HL-60 (cell line): ENCODE data around the gene MACROD1.

ENCODE experiments used
- CTCF ChIP-seq: IDR thresholded peaks from one replicate; pipeline ENCODE4 v1.5.1; 2011; ENCODE audit warnings: low read length, control low read depth, inconsistent platforms; ENCODE audit not compliant: insufficient read depth
- GABPA ChIP-seq: IDR thresholded peaks from 2 replicates; pipeline ENCODE4 v1.6.1; 2012; ENCODE audit warnings: low read depth
- POLR2AphosphoS5 ChIP-seq: IDR thresholded peaks from 2 replicates; pipeline ENCODE4 v1.6.1; 2012; ENCODE audit warnings: low read depth
- REST ChIP-seq: IDR thresholded peaks from 2 replicates; pipeline ENCODE4 v1.6.1; 2012; ENCODE audit warnings: low read depth; ENCODE audit not compliant: insufficient replicate concordance
- SPI1 ChIP-seq: IDR thresholded peaks from 2 replicates; pipeline ENCODE4 v1.6.1; 2012; ENCODE audit warnings: low read depth, mild to moderate bottlenecking, borderline replicate concordance

- no peak for TF ChIP-seq CTCF
- no peak for TF ChIP-seq GABPA
- TF ChIP-seq REST, result no peak
- no peak for TF ChIP-seq POLR2AphosphoS5
- TF ChIP-seq SPI1, result no peak
These were observed 95.6 kb downstream of the MACROD1 start for GRCh38 chr11:64070314-64070681.
